Mucosa of rectum (tissue), 2 donors: Measurements from ENCODE around the gene OR6C2.
"Not testable (repeated sequence)": the region's sequence is repeated elsewhere in the genome, so short reads cannot be mapped to it uniquely, and the experiment has no call there.

Source experiments
- H3K27ac ChIP-seq, 2 donors: one replicate each; pipeline ENCODE4 v1.7.0; 2013; ENCODE audit warnings: inconsistent platforms in 2 of 2, low read depth in 2 of 2, low read length in 2 of 2
- H3K27me3 ChIP-seq, 2 donors: one replicate each; pipeline ENCODE4 v1.7.0; 2013; ENCODE audit warnings: low read length in 2 of 2; ENCODE audit not compliant: control insufficient read depth in 2 of 2, insufficient read depth in 2 of 2
- H3K36me3 ChIP-seq, 2 donors: one replicate each; pipeline ENCODE4 v1.7.0; 2013; ENCODE audit warnings: low read length in 2 of 2; ENCODE audit not compliant: control insufficient read depth in 2 of 2, insufficient read depth in 2 of 2
- H3K4me1 ChIP-seq, 2 donors: one replicate each; pipeline ENCODE4 v1.7.0; 2013; ENCODE audit warnings: low read length in 2 of 2, mild to moderate bottlenecking in 1 of 2; ENCODE audit not compliant: control insufficient read depth in 2 of 2, insufficient read depth in 2 of 2
- H3K4me3 ChIP-seq, 2 donors: one replicate each; pipeline ENCODE4 v1.7.0; 2013; ENCODE audit warnings: low read length in 2 of 2
- H3K9ac ChIP-seq, 2 donors: one replicate each; pipeline ENCODE4 v1.7.0; 2013; ENCODE audit warnings: low read length in 2 of 2, low read depth in 1 of 2, mild to moderate bottlenecking in 1 of 2
- H3K9me3 ChIP-seq, 2 donors: one replicate each; pipeline ENCODE4 v1.7.0; 2013; ENCODE audit warnings: low read length in 2 of 2; ENCODE audit not compliant: control insufficient read depth in 2 of 2
- donor health status: healthy.
- donor health status: Normal muscosa, but diverticular disease.

The OR6C2 gene

GRCh38 chr12:55470088-55470829, 26.4 kb downstream of the OR6C2 start, which contains the start of gene OR6C70:
Gene OR6C70 (minus strand): TSS chr12:55470138. CDS start chr12:55470138, 0 bp downstream.
- Histone ChIP-seq H3K9me3 (no peaks in the 10 kb centered on the region), H3K4me1 (no peaks in the 10 kb centered on the region), H3K36me3 (no peaks in the 10 kb centered on the region), H3K27me3 (no peaks in the 10 kb centered on the region), H3K9ac (no peak within 1 kb of the TSS), H3K4me3 (no peak within 1 kb of the TSS), H3K27ac (no peak within 1 kb of the TSS)

GRCh38 chr12:55472264-55472663, 28.4 kb downstream of the OR6C2 start:
- Histone ChIP-seq H3K36me3 (no peaks in the 10 kb centered on the region), H3K27me3 (no peaks in the 10 kb centered on the region), H3K27ac (no peak overlapping the region), H3K9ac (no peak overlapping the region), H3K4me1 (no peaks in the 10 kb centered on the region), H3K4me3 (no peak overlapping the region), H3K9me3 (no peaks in the 10 kb centered on the region)

GRCh38 chr12:55479136-55479535, 35.3 kb downstream of the OR6C2 start:
- H3K27me3 ChIP-seq, H3K9ac ChIP-seq, H3K36me3 ChIP-seq, H3K27ac ChIP-seq, H3K4me3 ChIP-seq, H3K9me3 ChIP-seq, H3K4me1 ChIP-seq: not testable (repeated sequence)

- not testable (repeated sequence) for H3K9ac ChIP-seq, H3K36me3 ChIP-seq, H3K4me1 ChIP-seq, H3K27me3 ChIP-seq, H3K27ac ChIP-seq, H3K4me3 ChIP-seq, H3K9me3 ChIP-seq
These were observed 40.4 kb downstream of the OR6C2 start for GRCh38 chr12:55484284-55484683.

- Histone ChIP-seq H3K9me3 (no peaks in the 10 kb centered on the region), H3K27me3 (no peaks in the 10 kb centered on the region), H3K4me1 (no peaks in the 10 kb centered on the region), H3K27ac (no peak within 1 kb of the TSS), H3K36me3 (no peaks in the 10 kb centered on the region), H3K9ac (no peak within 1 kb of the TSS), H3K4me3 (no peak within 1 kb of the TSS)
These were observed 48.2 kb downstream of the OR6C2 start, which contains the start of gene OR6C68 for GRCh38 chr12:55492078-55492477. Gene OR6C68 (plus strand): TSS chr12:55492378. CDS start chr12:55492378, 0 bp downstream.

- Histone ChIP-seq H3K9ac (no peak overlapping the region), H3K27ac (no peak overlapping the region), H3K4me3 (no peak overlapping the region), H3K9me3 (no peaks in the 10 kb centered on the region), H3K4me1 (peaks cover 0 to 2% of the 10 kb centered on the region in 2 donors), H3K36me3 (no peaks in the 10 kb centered on the region), H3K27me3 (no peaks in the 10 kb centered on the region)
These were observed 51.6 kb downstream of the OR6C2 start for GRCh38 chr12:55495490-55495889.

GRCh38 chr12:55499231-55499630, 55.4 kb downstream of the OR6C2 start:
- Histone ChIP-seq H3K27ac (no peak overlapping the region), H3K4me1 (peaks cover 0 to 2% of the 10 kb centered on the region in 2 donors), H3K4me3 (no peak overlapping the region), H3K9me3 (no peaks in the 10 kb centered on the region), H3K9ac (no peak overlapping the region), H3K27me3 (no peaks in the 10 kb centered on the region), H3K36me3 (no peaks in the 10 kb centered on the region)

- H3K36me3 ChIP-seq = no peaks in the 10 kb centered on the region
- no peak overlapping the region for H3K4me3 ChIP-seq
- H3K9me3 ChIP-seq = no peaks in the 10 kb centered on the region
- no peak overlapping the region for H3K27ac ChIP-seq
- H3K4me1 ChIP-seq = peaks cover 0 to 2% of the 10 kb centered on the region in 2 donors
- H3K9ac ChIP-seq = no peak overlapping the region
- no peaks in the 10 kb centered on the region for H3K27me3 ChIP-seq
These were observed 56.0 kb downstream of the OR6C2 start for GRCh38 chr12:55499810-55500252.

- Histone ChIP-seq H3K36me3 (no peaks in the 10 kb centered on the region), H3K9ac (no peak overlapping the region), H3K9me3 (no peaks in the 10 kb centered on the region), H3K27ac (no peak overlapping the region), H3K27me3 (no peaks in the 10 kb centered on the region), H3K4me3 (no peak overlapping the region), H3K4me1 (peaks cover 0 to 2% of the 10 kb centered on the region in 2 donors)
These were observed 57.7 kb downstream of the OR6C2 start for GRCh38 chr12:55501601-55502000.
